ENCODE results near the gene AP2A1. TPM values are rescaled to one million over a fixed set of nuclear protein-coding genes. Genes with fewer than 3 reads are reported as not detected.
A peak's percentile ranks its signal among the peaks of the same experiment; 100 is the strongest.

AP2A1 gene
- total and polyA plus RNA-seq, 2 donors (not counting 1 experiment from before 2014, with no cell fraction given): 48.4 to 56.9 TPM

GRCh38 chr19:49847731-49848696 lies 81.2 kb downstream of the AP2A1 start:
- ChIA-PET CTCF (interaction anchor here (0.8 to 1.3 kb wide), 5 partner anchors 35 to 169 kb away, joined by 3 to 6 read pairs (median 3); partner anchors contain the start of gene FUZ), POLR2A (interaction anchor here (0.7 to 4.8 kb wide), 6 partner anchors 11 to 35 kb away, joined by 3 to 23 read pairs (median 6); partner anchors contain the start of genes AKT1S1, FUZ and TBC1D17)
- Histone ChIP-seq H2AFZ (ENCODE audit: insufficient read depth, low read depth, low read length, poor library complexity, severe bottlenecking) (no peak overlapping the region), H3K27me3 (replicated peaks in 1 of 4; ENCODE audit: control extremely low read depth in 1 of 4, control insufficient read depth in 3 of 4, insufficient read depth in 4 of 4, low read length in 3 of 4) (no peaks in the 10 kb centered on the region), H3K36me3 (replicated peaks in 1 of 2; ENCODE audit: control extremely low read depth in 1 of 2, control insufficient read depth in 1 of 2, extremely low read depth in 1 of 2, insufficient read depth in 2 of 2, low read length in 1 of 2) (no peaks in the 10 kb centered on the region), H3K79me2 (ENCODE audit: control insufficient read depth, insufficient read depth, low read length) (peaks cover 24% of the 10 kb centered on the region), H3K4me2 (replicated peaks; ENCODE audit: low read depth, low read length, poor library complexity, severe bottlenecking) (no peak overlapping the region), H4K20me1 (ENCODE audit: control insufficient read depth, insufficient read depth, low read length, poor library complexity, severe bottlenecking) (peaks cover 14% of the 10 kb centered on the region), H3K27ac (ENCODE audit: low read length in 2 of 2) (no peak overlapping the region), H3K9me3 (ENCODE audit: control extremely low read depth in 1 of 3, control insufficient read depth in 2 of 3, insufficient read depth in 1 of 3, low read length in 2 of 3) (peaks cover 0 to 6% (median 0%) of the 10 kb centered on the region in 3 donors), H3K4me3 (ENCODE audit: control extremely low read depth in 1 of 5, extremely low read depth in 1 of 5, insufficient read depth in 1 of 5, low read depth in 2 of 5, low read length in 4 of 5) (no peak overlapping the region), H3K4me1 (ENCODE audit: control insufficient read depth in 2 of 2, insufficient read depth in 2 of 2, low read length in 2 of 2) (peaks cover 48 to 66% of the 10 kb centered on the region in 2 donors), H3K9ac (ENCODE audit: low read length) (no peak overlapping the region)
- 90% methylated on average over 6 of the region's 10 CpGs for WGBS (ENCODE audit: insufficient coverage)
- DNase-seq (no peak), ATAC-seq (ENCODE audit: low read depth) (no peak)
- TF ChIP-seq CTCF (IDR thresholded peaks at IDR 0.05): no peak
- no peak for TF ChIP-seq EZH2 (IDR thresholded peaks at IDR 0.05; ENCODE audit: borderline replicate concordance, insufficient read depth, low read depth, low read length, poor library complexity, severe bottlenecking)
- Mint-ChIP-seq H3K27me3 (no peaks in the 10 kb centered on the region), H3K4me1 (peaks cover 65% of the 10 kb centered on the region), H3K9me3 (ENCODE audit: insufficient read depth) (no peaks in the 10 kb centered on the region), H3K4me3 (peak overlapping the region; percentile 79), H3K27ac (peak overlapping the region; percentile 81)
- intact Hi-C loops (cut with micrococcal nuclease): no loop called here
